ENCODE measurements around the gene RNF150. TPM values are rescaled to one million over a fixed set of nuclear protein-coding genes. Genes with fewer than 3 reads are reported as not detected.
A peak's percentile ranks its signal among the peaks of the same experiment; 100 is the strongest.

RNF150 gene
- total RNA-seq, 1 donor from 2014 or later, result 9.1 TPM

- no peak for DNase-seq (ENCODE audit: extremely low spot score in 2 of 2)
- Histone ChIP-seq H3K4me1 (peaks cover 22% of the 10 kb centered on the region), H3K9me3 (no peaks in the 10 kb centered on the region), H3K27me3 (no peaks in the 10 kb centered on the region), H3K4me3 (no peak overlapping the region), H3K27ac (no peak overlapping the region), H3K36me3 (no peaks in the 10 kb centered on the region)
- TF ChIP-seq CTCF (IDR thresholded peaks at IDR 0.05) (no peak), POLR2AphosphoS5 (IDR thresholded peaks at IDR 0.05; ENCODE audit: insufficient read depth in 1 of 2, low read depth in 1 of 2) (peak in 1 of 2 donors; percentile 73)
- intact Hi-C loops (cut with DNase I), result no loop called here
Measured at GRCh38 chr4:141027421-141027820, 105.8 kb downstream of the RNF150 start.

DNA sequence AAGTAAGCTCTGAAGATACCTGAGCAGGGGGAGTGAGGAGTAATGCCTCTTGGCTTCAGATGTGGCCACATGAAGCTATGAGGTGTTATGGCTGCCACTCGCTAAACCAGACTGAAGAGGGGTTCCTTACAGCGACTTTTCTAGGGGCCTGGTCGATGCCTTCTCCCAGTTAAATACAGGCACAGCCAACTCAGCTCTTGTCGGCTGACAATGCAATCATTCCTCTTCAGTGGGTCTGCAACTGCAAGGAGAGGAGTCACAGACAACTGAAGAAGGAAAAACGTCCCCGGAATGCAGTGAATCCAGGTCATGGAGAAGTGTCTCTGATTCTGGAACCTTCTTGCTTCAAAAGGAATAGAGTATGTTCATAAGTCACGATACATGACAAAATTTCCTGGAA lies 106.4 kb downstream of the RNF150 start:
- no peak for TF ChIP-seq POLR2AphosphoS5 (IDR thresholded peaks at IDR 0.05; ENCODE audit: insufficient read depth in 1 of 2, low read depth in 1 of 2)
- no peak for TF ChIP-seq CTCF (IDR thresholded peaks at IDR 0.05)
- TF ChIP-seq POLR2A (IDR thresholded peaks at IDR 0.05), result no peak
- Histone ChIP-seq H3K27me3 (no peaks in the 10 kb centered on the region), H3K9me3 (no peaks in the 10 kb centered on the region), H3K4me1 (peaks cover 27% of the 10 kb centered on the region), H3K4me3 (no peak overlapping the region), H3K27ac (no peak overlapping the region), H3K36me3 (no peaks in the 10 kb centered on the region)
- intact Hi-C loops (cut with DNase I), result no loop called here
- DNase-seq (ENCODE audit: extremely low spot score in 2 of 2), result no peak

- H3K4me3 ChIP-seq, result no peak overlapping the region
- H3K36me3 ChIP-seq, result no peaks in the 10 kb centered on the region
- H3K27me3 ChIP-seq, result no peaks in the 10 kb centered on the region
- no peak for TF ChIP-seq POLR2AphosphoS5 (IDR thresholded peaks at IDR 0.05; ENCODE audit: insufficient read depth in 1 of 2, low read depth in 1 of 2)
- no peak for TF ChIP-seq CTCF (IDR thresholded peaks at IDR 0.05)
- no peak for TF ChIP-seq POLR2A (IDR thresholded peaks at IDR 0.05)
- intact Hi-C loops (cut with DNase I), result no loop called here
- H3K9me3 ChIP-seq, result no peaks in the 10 kb centered on the region
- DNase-seq (ENCODE audit: extremely low spot score in 2 of 2), result no peak
- H3K27ac ChIP-seq, result no peak overlapping the region
- peaks cover 41% of the 10 kb centered on the region for H3K4me1 ChIP-seq
Measured at GRCh38 chr4:141023051-141023450, 110.2 kb downstream of the RNF150 start.

DNA sequence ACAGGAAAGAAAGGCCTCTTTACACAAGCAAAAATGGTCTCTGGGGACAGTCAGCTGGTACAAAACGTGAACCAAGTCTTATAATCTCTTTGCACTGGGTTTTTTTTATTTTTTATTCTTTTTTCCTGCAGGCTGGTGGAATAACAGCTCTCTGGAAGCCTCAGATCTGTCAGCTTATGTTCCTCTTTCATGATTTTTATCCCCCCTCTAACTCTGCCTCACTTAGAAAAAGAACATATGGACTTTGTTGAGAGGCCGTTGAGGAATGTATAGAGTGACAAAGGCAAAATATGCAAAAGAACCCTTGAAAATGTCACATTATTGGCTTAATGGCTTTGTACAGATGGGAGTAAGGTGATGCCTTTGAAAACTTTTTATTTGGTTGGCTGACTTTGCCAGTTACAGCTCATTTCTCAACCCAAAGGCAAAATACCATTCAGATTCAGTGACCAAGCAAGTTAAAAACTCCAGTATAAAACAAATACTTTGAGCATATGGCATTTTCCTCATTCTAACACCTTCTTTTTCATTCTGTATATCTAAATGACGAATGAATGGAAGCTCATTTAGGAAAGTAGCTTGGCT lies 111.1 kb downstream of the RNF150 start:
- Histone ChIP-seq H3K4me1 (peaks cover 35% of the 10 kb centered on the region), H3K27ac (peak overlapping the region; percentile 49), H3K4me3 (no peak overlapping the region), H3K36me3 (no peaks in the 10 kb centered on the region), H3K27me3 (no peaks in the 10 kb centered on the region), H3K9me3 (no peaks in the 10 kb centered on the region)
- intact Hi-C loops (cut with DNase I), result no loop called here
- TF ChIP-seq CTCF (IDR thresholded peaks at IDR 0.05) (no peak), POLR2A (IDR thresholded peaks at IDR 0.05) (no peak), POLR2AphosphoS5 (IDR thresholded peaks at IDR 0.05; ENCODE audit: insufficient read depth in 1 of 2, low read depth in 1 of 2) (no peak)
- DNase-seq (ENCODE audit: extremely low spot score in 2 of 2), result no peak

DNA sequence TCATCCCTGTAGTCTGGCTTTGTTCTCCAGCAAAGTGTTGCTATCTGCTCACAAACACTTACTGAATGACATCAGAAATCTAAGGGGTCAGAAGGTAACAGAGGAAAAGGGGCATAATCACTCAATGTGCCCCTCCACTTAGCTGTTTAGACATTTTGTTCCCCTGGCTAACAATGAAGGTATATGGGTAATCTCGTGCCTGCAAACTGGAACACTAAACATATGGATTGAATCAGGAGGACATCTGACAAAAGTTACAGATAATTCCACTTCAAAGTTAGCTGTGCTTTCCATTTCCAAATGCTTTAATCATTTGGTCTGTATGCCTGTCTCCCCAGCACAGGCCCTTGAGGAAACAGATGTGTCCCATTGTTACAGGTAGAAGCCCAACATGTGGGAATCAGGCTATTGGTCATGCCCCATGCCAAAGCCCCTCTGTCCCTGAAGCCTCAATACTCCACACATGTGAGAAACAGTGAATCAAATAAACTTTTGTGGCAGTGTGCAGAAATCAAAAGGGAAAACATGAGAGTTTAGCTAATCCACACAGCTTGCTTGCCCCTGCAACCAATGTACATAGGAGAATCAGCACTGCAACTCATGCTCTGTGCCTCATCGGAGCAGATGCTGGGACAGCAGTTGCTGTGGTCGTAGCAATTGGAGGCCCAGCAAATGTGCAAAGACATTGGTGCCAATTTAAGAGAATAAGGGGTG lies 111.7 kb downstream of the RNF150 start:
- no peaks in the 10 kb centered on the region for H3K36me3 ChIP-seq
- no peaks in the 10 kb centered on the region for H3K9me3 ChIP-seq
- peaks cover 29% of the 10 kb centered on the region for H3K4me1 ChIP-seq
- H3K27me3 ChIP-seq, result no peaks in the 10 kb centered on the region
- H3K27ac ChIP-seq, result peak overlapping the region; percentile 49
- TF ChIP-seq POLR2A (IDR thresholded peaks at IDR 0.05), result no peak
- no peak overlapping the region for H3K4me3 ChIP-seq
- intact Hi-C loops (cut with DNase I), result no loop called here
- no peak for DNase-seq (ENCODE audit: extremely low spot score in 2 of 2)

All from vagina (tissue), 2 donors.